Fibroblast of skin of right quadriceps (primary cell): Measurements from ENCODE around the gene LZTS2.
"Not testable (repeated sequence)": the region's sequence is repeated elsewhere in the genome, so short reads cannot be mapped to it uniquely, and the experiment has no call there.

ENCODE experiments used
- DNase-seq: peaks from one replicate; pipeline ENCODE4 v3.0.0-alpha.2; 2013

Gene LZTS2, protein sequence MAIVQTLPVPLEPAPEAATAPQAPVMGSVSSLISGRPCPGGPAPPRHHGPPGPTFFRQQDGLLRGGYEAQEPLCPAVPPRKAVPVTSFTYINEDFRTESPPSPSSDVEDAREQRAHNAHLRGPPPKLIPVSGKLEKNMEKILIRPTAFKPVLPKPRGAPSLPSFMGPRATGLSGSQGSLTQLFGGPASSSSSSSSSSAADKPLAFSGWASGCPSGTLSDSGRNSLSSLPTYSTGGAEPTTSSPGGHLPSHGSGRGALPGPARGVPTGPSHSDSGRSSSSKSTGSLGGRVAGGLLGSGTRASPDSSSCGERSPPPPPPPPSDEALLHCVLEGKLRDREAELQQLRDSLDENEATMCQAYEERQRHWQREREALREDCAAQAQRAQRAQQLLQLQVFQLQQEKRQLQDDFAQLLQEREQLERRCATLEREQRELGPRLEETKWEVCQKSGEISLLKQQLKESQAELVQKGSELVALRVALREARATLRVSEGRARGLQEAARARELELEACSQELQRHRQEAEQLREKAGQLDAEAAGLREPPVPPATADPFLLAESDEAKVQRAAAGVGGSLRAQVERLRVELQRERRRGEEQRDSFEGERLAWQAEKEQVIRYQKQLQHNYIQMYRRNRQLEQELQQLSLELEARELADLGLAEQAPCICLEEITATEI

GRCh38 chr10:100999742-101000126, at the start of gene LZTS2:
LZTS2 (plus strand) TSS chr10:100999808; CDS start chr10:101002539, 2,731 bp downstream.
- no peak for DNase-seq

DNA sequence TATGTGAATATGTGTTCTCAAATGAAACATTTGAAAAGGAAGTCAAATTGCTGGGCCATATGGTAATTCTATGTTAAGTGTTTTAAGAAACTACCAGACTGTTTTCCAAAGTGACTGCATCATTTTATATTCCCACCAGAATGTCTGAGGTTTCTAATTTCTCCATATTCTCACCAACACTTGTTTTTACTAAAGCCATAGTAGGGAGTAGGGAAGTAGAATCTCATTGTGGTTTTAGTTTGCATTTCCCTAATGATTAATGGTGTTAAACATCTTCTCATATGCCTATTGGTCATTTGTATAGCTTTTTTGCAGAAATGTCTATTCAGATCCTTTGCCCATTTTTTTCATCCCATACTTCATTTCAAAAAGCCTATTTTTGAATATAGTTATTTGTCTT, 39.4 kb upstream of the LZTS2 start:
- no peak for DNase-seq

- no peak for DNase-seq
Measured at GRCh38 chr10:100962351-100963080, 37.1 kb upstream of the LZTS2 start.

- no peak for DNase-seq
Measured at GRCh38 chr10:100963826-100964225, 35.8 kb upstream of the LZTS2 start.

DNA sequence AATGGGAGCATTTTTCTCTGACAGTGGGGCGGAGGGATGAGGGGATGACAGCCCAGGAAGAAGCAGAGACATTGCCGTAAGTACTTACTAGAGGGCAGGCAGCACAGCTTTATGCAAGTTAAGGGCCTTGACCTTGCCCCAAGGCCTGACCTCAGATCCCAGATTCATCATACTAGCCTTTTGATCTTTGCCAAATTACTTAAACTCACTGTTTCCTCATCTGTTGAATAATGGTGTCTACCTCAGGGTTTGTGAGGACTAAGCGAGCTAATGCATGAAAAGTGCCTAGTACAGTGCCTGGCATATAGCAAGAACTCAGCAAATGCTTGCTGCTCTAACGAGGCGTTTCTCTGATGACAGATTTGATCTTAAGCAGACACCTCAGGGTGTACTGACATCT, 33.8 kb upstream of the LZTS2 start:
- DNase-seq, result no peak

GRCh38 chr10:100966887-100967286, 32.7 kb upstream of the LZTS2 start:
- DNase-seq, result no peak

DNA sequence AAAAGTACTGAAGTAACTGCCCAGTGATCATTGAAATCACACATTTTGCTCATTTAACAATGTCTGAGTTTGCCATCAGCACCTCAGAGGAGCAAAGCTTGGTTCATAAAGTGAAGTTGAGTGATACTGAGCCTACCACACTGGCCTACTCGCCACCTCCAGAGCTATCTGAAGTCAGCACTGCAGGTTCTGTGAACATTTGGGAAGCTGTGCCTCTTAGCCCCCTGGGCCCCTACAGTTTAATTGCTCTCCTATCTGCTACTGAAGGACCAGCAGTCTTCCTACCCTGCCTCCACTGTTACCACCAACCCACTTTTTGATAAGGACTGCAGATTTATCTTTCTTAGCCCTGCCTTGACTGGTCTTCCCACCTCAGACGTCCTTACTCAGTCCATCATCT, 32.3 kb upstream of the LZTS2 start:
- DNase-seq, result no peak

- DNase-seq, result no peak
Measured at GRCh38 chr10:100968062-100968736, 31.4 kb upstream of the LZTS2 start.

GRCh38 chr10:100968863-100969186, 30.8 kb upstream of the LZTS2 start:
- no peak for DNase-seq

DNA sequence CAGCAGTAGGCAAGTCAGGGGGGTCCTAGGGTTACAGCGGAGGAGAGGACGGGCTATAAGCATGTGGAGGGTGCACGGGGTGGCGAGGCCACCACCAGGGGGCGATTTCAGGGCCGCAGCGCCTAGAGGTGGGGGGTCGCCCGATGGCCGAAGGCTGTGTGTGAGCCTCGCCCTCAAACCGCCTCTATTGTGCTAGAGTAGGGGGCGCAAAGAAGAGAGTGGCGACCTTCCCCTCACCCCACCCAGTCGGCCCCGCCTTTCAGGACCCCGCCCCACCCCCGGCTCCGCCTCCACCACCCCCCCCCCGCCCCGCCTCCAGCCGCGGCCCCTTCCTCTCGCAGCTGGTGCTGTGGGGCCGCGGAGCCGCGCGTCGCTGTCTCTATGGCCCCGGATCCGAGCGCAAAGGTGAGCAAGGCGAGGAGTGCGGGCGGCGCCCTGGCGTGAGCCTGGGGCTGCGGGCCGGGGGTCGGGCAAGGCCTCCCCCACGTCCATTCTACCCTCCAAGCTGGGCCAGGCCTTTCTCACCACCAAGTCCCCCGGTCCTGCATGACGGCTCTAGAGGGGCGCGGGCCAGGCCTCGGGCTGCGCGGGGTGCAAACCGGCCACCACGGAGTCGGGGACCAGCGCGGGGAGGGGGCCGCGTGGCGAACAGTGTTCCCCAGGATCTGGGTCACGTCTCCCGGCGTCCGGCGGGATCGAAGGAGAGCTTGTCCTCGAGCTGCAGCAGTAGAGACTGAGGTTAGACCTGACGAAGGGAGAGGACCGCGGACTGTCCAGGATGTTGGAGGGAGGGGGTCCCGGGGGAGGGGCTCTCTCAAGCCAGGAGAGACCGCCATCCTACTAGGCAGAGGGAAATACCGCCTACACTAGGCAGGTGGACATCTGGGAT, 30.2 kb upstream of the LZTS2 start, which contains the start of gene SEMA4G:
SEMA4G (plus strand) TSS at position 318 of the 889 bp plus-strand sequence. CDS start 3,409 bp downstream, outside the sequence.
- no peak for DNase-seq

GRCh38 chr10:100970076-100970913, 29.3 kb upstream of the LZTS2 start:
- no peak for DNase-seq

DNA sequence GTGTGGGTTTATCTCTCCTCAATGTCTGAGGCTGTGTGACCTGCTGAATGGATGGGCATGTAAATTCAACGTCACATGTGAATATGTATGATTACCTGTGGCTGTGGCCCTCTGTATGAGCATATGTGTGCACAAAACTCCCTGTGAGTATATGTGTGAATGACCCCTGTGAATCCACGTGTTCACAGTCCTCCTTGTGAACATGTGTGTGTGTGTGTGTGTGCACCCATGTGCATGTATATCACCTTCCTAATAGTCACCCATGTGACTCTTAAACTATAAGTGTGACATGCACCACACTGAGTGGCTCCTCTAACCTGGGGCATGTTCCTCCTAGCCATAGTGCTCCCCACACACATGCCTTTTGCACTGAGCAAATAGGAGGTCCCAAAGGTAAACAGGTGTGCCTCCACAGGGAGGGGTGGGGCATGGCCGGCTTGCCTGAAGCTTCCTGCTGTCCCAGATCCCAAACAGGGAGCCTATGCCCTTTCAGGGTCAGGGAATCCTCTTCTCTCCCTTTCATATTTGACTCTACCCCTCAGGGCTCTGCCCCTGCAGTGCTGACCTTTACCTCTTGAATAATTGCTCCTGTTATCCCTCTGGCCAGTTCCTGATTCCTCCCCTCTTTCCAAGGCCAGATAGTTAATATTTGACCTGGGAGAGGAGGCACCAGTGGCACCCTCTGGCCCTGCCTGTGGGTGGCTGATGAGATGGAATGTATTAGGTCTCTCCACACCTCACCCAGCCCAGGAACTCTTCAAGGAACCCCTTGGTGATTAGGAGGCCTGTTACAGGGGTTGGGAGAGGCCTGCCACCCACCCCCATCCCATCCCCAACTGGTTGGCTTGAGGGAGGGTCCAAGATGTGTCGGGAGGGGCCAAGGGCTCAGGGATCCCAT, 28.4 kb upstream of the LZTS2 start:
- no peak for DNase-seq

- DNase-seq, result no peak
Measured at GRCh38 chr10:100972115-100972903, 27.3 kb upstream of the LZTS2 start.

DNA sequence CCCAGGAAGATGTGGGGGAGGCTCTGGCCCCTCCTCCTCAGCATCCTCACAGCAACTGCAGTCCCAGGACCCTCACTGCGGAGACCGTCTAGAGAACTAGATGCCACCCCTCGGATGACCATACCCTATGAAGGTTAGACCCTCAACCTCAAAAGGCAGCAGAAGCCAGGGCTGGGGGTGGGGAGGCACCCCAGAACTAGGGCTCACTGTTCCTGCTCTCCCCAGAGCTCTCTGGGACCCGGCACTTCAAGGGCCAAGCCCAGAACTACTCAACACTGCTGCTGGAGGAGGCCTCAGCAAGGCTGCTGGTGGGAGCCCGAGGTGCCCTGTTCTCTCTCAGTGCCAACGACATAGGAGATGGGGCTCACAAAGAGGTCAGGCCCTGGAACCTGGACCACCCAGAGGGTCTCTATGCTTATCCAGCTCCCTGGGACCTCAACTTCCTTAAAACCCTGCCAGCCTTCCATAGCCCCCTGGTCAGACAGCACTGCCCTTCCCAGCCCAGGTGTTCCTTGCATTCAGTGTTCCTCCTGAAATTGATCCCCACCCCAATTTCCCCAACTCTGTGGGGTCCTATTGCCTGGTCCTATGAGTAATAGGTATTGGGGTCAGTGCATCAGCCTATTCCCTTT, 26.6 kb upstream of the LZTS2 start:
- DNase-seq, result no peak

- DNase-seq, result not testable (repeated sequence)
Measured at GRCh38 chr10:100975397-100975796, 24.2 kb upstream of the LZTS2 start.

DNA sequence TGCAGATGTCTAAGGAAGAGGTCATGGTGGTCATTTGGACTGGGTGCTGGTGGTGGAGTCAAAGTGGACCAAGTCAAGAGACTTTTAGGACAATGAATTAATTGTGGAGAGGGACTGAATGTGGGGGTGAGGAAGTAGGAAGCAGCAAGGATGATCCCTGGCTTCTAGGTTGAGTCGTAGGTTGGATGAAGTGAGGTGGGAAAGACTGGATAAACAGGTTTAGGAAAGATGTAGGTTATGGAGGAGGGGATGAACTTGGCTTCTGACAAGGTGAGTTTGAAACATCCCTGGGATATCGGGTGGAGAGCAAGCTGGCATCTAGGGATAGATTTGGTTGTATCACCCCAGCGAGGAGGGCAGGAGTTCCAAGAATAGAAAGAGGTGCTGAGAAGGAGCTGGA, 22.7 kb upstream of the LZTS2 start:
- no peak for DNase-seq

DNA sequence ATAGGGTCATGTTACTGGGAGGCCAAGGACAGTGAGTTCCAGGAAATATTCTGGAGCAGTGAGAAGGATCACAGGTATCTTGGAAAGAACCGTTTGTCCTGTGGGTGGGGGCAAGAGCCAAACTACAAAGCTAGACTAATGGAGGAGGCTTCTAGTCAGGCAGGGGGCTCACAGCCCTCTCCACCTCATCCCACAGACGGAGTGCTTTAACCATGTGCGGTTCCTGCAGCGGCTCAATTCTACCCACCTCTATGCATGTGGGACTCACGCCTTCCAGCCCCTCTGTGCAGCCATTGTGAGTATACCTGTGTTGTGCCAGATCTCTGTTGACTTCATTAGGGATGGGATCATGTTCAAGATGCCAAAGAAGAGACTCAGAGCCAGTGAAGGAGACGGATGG, 22.2 kb upstream of the LZTS2 start:
- DNase-seq, result no peak

DNA sequence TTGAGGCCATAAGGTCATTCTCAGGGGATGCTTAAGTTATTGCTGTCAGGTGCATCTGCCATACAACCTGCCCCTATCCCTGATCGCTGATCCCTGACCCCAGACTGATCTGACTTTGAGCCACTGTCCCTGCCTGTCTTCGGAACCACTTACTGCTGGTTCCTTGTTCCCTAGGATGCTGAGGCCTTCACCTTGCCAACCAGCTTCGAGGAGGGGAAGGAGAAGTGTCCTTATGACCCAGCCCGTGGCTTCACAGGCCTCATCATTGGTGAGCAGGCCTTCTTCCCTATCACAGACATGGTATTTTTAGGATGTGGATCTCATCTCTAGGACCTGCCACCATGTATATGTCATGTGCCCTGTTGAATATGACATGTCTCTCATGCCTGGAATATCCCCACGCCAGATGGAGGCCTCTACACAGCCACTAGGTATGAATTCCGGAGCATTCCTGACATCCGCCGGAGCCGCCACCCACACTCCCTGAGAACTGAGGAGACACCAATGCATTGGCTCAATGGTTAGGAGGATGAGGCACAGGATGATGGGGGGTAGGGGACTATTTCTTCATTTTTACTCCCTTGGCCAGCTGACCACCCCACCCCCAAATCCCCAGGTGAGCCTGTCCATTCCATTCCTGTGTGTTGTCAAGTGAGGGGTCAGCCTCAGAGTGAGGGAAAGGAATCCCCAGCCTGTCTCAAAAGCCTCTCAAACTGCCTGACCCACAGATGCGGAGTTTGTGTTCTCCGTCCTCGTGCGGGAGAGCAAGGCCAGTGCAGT, 21.3 kb upstream of the LZTS2 start:
- no peak for DNase-seq
